PFSK-1 (cell line): ENCODE measurements around the gene RASA3.

ENCODE experiments used
- POLR2AphosphoS5 ChIP-seq: IDR thresholded peaks from 2 replicates; pipeline ENCODE4 v1.6.1; 2012; ENCODE audit warnings: low read depth, mild to moderate bottlenecking, control low read depth, low read length, moderate library complexity
- SIN3A ChIP-seq: IDR thresholded peaks from 2 replicates; pipeline ENCODE4 v1.6.1; 2012; ENCODE audit warnings: mild to moderate bottlenecking, low read length, moderate library complexity, borderline replicate concordance; ENCODE audit not compliant: insufficient read depth
- TAF1 ChIP-seq: IDR thresholded peaks from 2 replicates; pipeline ENCODE4 v1.6.1; 2012; ENCODE audit warnings: low read length, control low read depth, borderline replicate concordance; ENCODE audit not compliant: insufficient read depth
- TF ChIP-seq, protein P1 (sequence below), 2 experiments: IDR thresholded peaks; 2 replicates each; pipeline versions ENCODE4 v1.6.1 to v1.8.0; 2011 to 2012; ENCODE audit warnings: low read depth in 2 of 2, low read length in 2 of 2, control low read depth in 1 of 2, inconsistent platforms in 1 of 2, mild to moderate bottlenecking in 1 of 2, moderate library complexity in 1 of 2; ENCODE audit not compliant: insufficient read depth in 1 of 2

GRCh38 chr13:114088863-114089262, 43.6 kb downstream of the RASA3 start:
- no peak for TF ChIP-seq SIN3A
- TF ChIP-seq, protein P1, sequence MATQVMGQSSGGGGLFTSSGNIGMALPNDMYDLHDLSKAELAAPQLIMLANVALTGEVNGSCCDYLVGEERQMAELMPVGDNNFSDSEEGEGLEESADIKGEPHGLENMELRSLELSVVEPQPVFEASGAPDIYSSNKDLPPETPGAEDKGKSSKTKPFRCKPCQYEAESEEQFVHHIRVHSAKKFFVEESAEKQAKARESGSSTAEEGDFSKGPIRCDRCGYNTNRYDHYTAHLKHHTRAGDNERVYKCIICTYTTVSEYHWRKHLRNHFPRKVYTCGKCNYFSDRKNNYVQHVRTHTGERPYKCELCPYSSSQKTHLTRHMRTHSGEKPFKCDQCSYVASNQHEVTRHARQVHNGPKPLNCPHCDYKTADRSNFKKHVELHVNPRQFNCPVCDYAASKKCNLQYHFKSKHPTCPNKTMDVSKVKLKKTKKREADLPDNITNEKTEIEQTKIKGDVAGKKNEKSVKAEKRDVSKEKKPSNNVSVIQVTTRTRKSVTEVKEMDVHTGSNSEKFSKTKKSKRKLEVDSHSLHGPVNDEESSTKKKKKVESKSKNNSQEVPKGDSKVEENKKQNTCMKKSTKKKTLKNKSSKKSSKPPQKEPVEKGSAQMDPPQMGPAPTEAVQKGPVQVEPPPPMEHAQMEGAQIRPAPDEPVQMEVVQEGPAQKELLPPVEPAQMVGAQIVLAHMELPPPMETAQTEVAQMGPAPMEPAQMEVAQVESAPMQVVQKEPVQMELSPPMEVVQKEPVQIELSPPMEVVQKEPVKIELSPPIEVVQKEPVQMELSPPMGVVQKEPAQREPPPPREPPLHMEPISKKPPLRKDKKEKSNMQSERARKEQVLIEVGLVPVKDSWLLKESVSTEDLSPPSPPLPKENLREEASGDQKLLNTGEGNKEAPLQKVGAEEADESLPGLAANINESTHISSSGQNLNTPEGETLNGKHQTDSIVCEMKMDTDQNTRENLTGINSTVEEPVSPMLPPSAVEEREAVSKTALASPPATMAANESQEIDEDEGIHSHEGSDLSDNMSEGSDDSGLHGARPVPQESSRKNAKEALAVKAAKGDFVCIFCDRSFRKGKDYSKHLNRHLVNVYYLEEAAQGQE (IDR thresholded peaks at IDR 0.05; ENCODE audit: insufficient read depth in 1 of 2, low read depth in 2 of 2, low read length in 2 of 2), result no peak
- no peak for TF ChIP-seq TAF1
- TF ChIP-seq POLR2AphosphoS5, result no peak
